ENCODE results near the gene HS3ST3A1.

GRCh38 chr17:13582776-13583547 is 18.8 kb downstream of the HS3ST3A1 start:
- no peak for TF ChIP-seq CTCF (IDR thresholded peaks at IDR 0.05)
- TF ChIP-seq EP300 (IDR thresholded peaks at IDR 0.05), result no peak

Data from tibial nerve (tissue), 4 donors.